PFSK-1 (cell line): ENCODE data around the gene STBD1.

Experiments
- FOXP2 ChIP-seq: optimal IDR thresholded peaks from 2 replicates; pipeline ENCODE3; 2011; ENCODE audit warnings: borderline replicate concordance, control low read depth, inconsistent platforms; ENCODE audit not compliant: insufficient read depth; ENCODE audit errors: extremely low read length, extremely low read depth
- POLR2AphosphoS5 ChIP-seq: IDR thresholded peaks from 2 replicates; pipeline ENCODE4 v1.6.1; 2012; ENCODE audit warnings: low read depth, mild to moderate bottlenecking, control low read depth, low read length, moderate library complexity
- REST ChIP-seq, 2 experiments: IDR thresholded peaks; 2 replicates each; pipeline versions ENCODE4 v1.6.1 to v1.8.0; 2011 to 2012; ENCODE audit warnings: low read depth in 2 of 2, low read length in 2 of 2, control low read depth in 1 of 2, inconsistent platforms in 1 of 2, mild to moderate bottlenecking in 1 of 2, moderate library complexity in 1 of 2; ENCODE audit not compliant: insufficient read depth in 1 of 2
- SIN3A ChIP-seq: IDR thresholded peaks from 2 replicates; pipeline ENCODE4 v1.6.1; 2012; ENCODE audit warnings: mild to moderate bottlenecking, low read length, moderate library complexity, borderline replicate concordance; ENCODE audit not compliant: insufficient read depth
- TAF1 ChIP-seq: IDR thresholded peaks from 2 replicates; pipeline ENCODE4 v1.6.1; 2012; ENCODE audit warnings: low read length, control low read depth, borderline replicate concordance; ENCODE audit not compliant: insufficient read depth

STBD1 gene

GRCh38 chr4:76266627-76267026 lies 39.9 kb upstream of the STBD1 start:
- TF ChIP-seq POLR2AphosphoS5: no peak
- no peak for TF ChIP-seq FOXP2
- no peak for TF ChIP-seq REST (IDR thresholded peaks at IDR 0.05; ENCODE audit: insufficient read depth in 1 of 2, low read depth in 2 of 2, low read length in 2 of 2)
- no peak for TF ChIP-seq TAF1
- no peak for TF ChIP-seq SIN3A

GRCh38 chr4:76267811-76268210 lies 38.7 kb upstream of the STBD1 start:
- no peak for TF ChIP-seq TAF1
- TF ChIP-seq POLR2AphosphoS5: no peak
- no peak for TF ChIP-seq SIN3A
- no peak for TF ChIP-seq REST (IDR thresholded peaks at IDR 0.05; ENCODE audit: insufficient read depth in 1 of 2, low read depth in 2 of 2, low read length in 2 of 2)
- no peak for TF ChIP-seq FOXP2

- TF ChIP-seq TAF1 (no peak), FOXP2 (no peak)
Measured at GRCh38 chr4:76270244-76271175, 36.0 kb upstream of the STBD1 start.

- TF ChIP-seq FOXP2: no peak
Measured at GRCh38 chr4:76271248-76271647, 35.3 kb upstream of the STBD1 start.

GRCh38 chr4:76272073-76272472 lies 34.5 kb upstream of the STBD1 start:
- TF ChIP-seq TAF1 (no peak), SIN3A (no peak), POLR2AphosphoS5 (no peak), FOXP2 (no peak), REST (IDR thresholded peaks at IDR 0.05; ENCODE audit: insufficient read depth in 1 of 2, low read depth in 2 of 2, low read length in 2 of 2) (no peak)

- TF ChIP-seq SIN3A (no peak), POLR2AphosphoS5 (no peak), REST (IDR thresholded peaks at IDR 0.05; ENCODE audit: insufficient read depth in 1 of 2, low read depth in 2 of 2, low read length in 2 of 2) (no peak), FOXP2 (no peak), TAF1 (no peak)
Measured at GRCh38 chr4:76272582-76272981, 34.0 kb upstream of the STBD1 start.
